HFF-Myc (cell line): ENCODE results near the gene EPB41L2.
"Not testable (repeated sequence)": the region's sequence is repeated elsewhere in the genome, so short reads cannot be mapped to it uniquely, and the experiment has no call there.

Source experiments
- DNase-seq: peaks from one replicate; pipeline ENCODE4 v3.0.0-alpha.2; 2011; ENCODE audit warnings: low read depth; ENCODE audit errors: extremely low read depth
- H3K4me3 ChIP-seq: replicated peaks from 2 replicates; pipeline ENCODE4 v1.5.1; 2011; ENCODE audit warnings: low read depth, mild to moderate bottlenecking, control low read depth, low read length
- CTCF ChIP-seq: IDR thresholded peaks from 2 replicates; pipeline ENCODE4 v1.5.1; 2012; ENCODE audit warnings: mild to moderate bottlenecking, low read depth, low read length, control low read depth; ENCODE audit errors: missing control alignments

EPB41L2 gene

GRCh38 chr6:130923350-130923749 lies 139.7 kb downstream of the EPB41L2 start:
- no peak for TF ChIP-seq CTCF
- H3K4me3 ChIP-seq = no peak overlapping the region
- no peak for DNase-seq

GRCh38 chr6:130922922-130923321 lies 140.1 kb downstream of the EPB41L2 start:
- no peak for TF ChIP-seq CTCF
- no peak for DNase-seq
- no peak overlapping the region for H3K4me3 ChIP-seq

- DNase-seq = no peak
- no peak for TF ChIP-seq CTCF
- H3K4me3 ChIP-seq = no peak overlapping the region
Measured at GRCh38 chr6:130920969-130921368, 142.1 kb downstream of the EPB41L2 start.

GRCh38 chr6:130918171-130918570 lies 144.9 kb downstream of the EPB41L2 start:
- no peak for DNase-seq
- H3K4me3 ChIP-seq = no peak overlapping the region
- TF ChIP-seq CTCF = no peak

- H3K4me3 ChIP-seq, DNase-seq: not testable (repeated sequence)
Measured at GRCh38 chr6:130915606-130916005, 147.4 kb downstream of the EPB41L2 start.

GRCh38 chr6:130913120-130913519 lies 149.9 kb downstream of the EPB41L2 start:
- DNase-seq = no peak
- no peak overlapping the region for H3K4me3 ChIP-seq
- no peak for TF ChIP-seq CTCF

GRCh38 chr6:130912434-130912833 lies 150.6 kb downstream of the EPB41L2 start:
- DNase-seq = no peak
- no peak overlapping the region for H3K4me3 ChIP-seq
- TF ChIP-seq CTCF = no peak
